NCI-H1436 treated with DMSO at 0.1 percent for 48 hours (cell line): ENCODE measurements around the gene SLC22A23.

Experiments used
- DNase-seq: peaks from one replicate; lab custom pipeline; 2025; lab: John Stamatoyannopoulos, UW

Gene SLC22A23

DNA sequence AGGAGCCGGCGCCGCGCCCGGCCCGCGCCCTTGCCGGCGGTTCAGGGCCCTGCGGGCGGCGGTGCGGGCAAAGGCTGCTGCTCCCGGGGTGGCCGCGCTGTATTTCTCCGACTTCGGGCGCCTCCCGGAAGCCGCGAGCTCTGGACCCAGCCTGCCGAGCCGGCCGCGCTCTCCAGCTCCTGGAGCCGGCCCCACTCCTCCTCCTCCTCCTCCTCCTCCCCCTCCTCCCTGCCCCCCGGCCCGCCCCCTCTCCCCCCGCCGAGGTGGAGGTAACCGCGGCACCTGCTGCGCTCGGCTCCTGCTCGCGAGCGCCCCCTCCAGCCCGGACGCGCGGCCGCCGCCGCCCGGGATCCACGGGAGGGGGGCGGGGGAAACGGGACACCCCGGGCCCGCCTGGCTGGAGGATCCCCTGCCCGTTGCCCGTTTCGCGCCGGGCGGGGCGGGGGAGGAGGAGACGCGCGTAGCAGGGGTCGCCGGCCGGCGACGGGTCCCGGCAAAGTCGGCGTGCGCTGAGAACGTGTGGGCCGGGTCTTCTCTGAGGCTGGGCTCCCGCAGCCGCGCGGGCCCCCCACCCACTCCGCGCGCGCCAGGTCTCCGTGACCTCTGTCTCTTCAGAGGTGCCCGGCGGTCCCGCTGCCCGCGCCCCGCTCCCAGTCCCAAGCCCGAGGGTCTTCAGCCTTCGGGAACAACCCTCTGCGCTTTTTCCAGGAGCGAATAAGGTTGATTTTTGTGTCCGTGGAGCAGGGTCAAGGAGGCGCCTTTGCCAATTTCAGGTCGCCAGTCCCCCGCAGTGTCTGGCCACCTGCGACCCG is at the start of gene SLC22A23:
SLC22A23 (minus strand) TSS at position 153 of the 812 bp plus-strand sequence. CDS start 491 bp downstream, outside the sequence.
- DNase-seq = no peak

DNA sequence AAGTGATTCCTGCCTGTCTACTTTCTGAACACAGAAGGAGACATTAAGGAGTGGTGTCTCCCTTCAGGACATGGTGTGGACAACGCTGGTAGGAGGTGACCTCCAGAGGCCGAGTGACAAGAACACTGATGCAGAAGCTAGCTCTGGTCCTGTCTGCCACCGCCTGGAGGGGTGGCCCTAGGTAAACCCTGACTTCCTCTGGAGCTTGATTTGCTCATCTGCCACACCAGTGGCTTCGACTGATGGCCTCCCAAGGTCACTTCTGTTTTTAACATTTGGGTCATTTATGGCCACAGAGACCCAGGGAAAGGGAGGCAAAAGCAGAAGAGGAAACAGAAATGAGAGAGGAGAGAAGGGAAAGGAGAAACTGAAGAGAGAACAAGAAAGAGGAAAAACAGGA is 49.4 kb upstream of the SLC22A23 start:
- no peak for DNase-seq

DNA sequence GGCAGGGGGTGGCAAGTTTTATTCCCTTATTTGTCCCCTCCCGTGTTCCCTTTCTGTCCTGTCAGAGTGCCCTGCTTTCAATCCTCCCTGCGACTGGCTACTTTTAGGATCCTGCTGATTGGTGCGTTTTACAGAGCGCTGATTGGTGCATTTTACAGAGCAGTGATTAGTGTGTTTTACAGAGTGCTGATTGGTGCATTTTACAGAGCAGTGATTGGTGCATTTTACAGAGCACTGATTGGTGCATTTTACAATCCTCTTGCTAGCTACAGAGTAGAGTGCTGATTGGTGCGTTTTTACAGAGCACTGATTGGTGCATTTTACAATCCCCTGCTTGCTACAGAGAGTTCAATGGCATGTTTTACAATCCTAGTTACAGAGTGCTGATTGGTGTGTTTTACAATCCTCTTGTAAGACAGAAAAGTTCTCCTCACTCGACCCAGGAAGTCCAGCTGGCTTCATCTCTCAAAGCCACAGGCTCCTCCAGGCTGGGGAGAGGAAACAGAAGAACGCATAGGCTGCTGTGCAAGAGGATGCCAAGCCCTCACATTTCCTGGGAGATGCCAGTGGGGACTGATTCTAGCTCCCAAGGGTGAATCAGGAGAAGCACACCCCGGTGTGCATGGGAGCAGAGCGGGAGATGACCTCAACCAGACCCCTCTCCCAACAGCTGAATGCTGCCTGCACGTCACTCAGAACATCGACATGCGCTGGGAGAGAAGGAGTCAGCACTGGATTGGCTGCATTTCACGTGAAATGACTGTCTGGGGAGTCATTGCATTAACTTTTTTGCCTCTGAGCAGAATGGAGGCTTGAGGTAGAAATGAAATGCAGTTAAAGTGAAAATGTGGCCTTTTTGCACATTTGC is 48.3 kb upstream of the SLC22A23 start:
- DNase-seq = no peak

GRCh38 chr6:3504354-3504753 is 47.5 kb upstream of the SLC22A23 start:
- no peak for DNase-seq

DNA sequence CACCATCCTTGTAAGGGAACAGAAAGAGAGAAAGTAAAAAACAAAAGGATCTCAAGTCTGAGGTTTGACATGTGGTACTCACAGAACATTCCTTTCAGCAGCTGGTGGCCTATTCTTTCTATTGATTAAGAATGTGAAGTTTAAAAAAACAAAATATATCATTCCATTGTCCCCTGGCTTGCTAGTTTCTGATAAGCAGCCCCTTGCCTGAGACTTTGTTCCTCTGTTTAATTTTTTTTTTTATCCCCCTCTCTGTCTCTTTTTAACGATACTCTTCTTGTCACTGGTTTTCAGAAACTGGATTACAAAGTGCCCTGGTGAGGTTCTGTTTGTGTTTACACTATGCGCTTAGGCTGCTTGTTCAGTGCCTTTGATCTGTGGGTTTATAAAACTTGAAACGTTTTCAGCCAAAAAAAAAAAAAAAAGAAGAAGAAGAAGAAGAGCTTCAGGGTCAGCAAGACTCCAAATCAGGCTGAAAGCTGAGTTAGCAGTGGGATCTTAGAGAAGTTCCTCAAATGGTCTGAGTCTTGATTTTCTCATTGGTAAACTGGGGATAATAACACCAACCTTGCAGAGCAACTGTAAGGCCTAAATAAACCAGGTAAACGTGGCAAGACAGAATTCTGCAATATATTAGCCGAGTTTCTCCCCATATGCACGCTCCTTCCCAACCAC is 45.1 kb upstream of the SLC22A23 start:
- no peak for DNase-seq

GRCh38 chr6:3500262-3501014 is 43.6 kb upstream of the SLC22A23 start:
- DNase-seq = no peak

DNA sequence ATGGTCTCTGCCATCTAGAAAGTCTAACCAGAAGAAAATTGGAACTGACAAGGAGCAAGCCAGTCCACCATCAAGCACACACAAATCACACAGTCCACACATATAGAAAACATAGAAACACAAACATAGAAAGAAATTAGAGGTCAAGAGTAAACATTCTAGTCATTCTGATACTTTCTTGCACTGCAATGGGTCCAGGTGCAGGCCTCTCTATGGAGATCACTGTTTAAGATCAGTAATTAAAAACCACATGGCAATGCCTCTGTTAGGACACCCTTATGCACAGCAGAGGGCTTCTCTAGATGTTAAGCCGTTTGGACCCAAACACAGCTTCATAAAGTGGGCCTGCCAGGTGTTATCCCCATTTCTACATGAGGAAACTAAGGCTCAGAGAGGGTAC is 42.8 kb upstream of the SLC22A23 start:
- no peak for DNase-seq

DNA sequence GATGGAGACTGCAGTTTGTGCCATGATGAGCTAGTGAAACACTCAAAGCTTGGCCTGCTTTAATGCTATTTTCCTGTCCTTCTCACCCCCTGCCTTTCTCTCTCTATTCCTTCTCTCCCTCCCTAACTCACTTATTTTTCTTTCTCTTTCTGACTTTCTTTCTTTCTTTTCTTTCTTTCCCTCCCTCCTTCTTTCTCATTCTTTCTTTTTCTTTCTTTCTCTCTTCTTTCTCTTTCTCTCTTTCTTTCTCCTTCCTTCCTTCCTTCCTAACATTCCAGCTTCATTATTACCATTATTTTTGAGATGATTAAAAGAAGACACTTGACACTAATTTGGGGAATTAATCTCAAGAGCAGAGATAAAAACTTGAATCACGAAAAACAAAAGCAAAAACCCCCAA is 39.5 kb upstream of the SLC22A23 start:
- no peak for DNase-seq

DNA sequence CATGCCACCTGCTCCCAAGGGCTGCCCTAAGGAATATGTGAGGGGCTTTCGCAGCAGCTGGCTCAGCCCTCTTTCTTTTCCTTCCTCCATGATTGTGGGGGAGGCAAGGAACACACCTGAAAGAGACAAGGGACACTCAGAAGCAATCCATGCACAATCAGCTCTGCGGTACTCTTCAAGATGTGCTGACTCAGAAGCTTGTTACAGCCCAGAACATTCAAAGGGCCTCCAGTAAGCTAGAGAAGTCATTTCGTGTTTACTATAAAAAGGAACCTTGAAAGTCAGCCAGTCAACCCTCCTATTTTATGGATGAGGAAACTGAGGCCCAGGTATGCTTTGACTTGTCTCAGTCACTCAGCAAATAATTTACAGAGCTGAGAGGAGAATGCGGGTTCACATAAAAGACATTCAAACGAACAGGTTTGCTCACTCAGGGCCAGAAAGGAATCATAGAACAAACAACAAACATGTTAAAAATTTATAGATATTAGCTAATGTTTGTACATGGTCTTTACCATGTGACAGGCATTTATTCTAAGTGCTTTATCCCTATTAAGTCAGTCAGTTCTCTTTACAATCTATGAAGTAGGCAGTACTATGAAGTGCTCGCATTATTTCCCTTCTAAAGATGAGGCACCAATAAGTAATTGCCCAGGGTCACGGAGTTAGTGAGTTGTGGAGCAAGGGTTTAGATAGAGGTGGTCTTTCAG is 37.7 kb upstream of the SLC22A23 start:
- DNase-seq = no peak

- no peak for DNase-seq
Observed at GRCh38 chr6:3490625-3490980, 33.8 kb upstream of the SLC22A23 start.

DNA sequence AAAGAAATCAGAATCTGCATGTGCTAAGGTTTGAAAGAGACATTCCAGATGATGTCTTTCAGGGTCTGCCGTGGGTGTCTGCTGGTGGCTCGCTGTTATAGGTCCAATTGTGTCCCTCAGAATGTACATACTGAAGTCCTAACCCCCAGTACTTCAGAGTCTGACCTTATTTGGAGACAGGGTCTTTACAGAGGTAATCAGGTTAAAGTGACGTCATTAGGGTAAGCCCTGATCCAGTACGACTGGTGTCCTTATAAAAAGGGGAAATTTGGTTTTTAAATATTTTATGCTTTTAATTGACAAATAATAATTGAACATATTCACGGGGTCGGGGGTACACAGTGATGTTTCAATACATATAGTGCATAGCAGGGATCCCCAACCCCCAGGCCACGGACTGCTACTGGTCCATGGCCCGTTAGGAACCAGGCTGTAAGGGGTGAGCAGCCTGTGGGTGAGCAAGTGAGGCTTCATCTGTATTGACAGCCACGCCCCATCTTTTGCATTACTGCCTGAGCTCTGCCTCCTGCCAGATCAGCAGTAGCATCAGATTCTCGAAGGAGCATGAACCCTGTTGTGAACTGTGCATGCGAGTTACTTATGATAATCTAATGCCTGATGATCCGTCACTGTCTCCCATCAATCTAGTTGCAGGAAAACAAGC is 33.2 kb upstream of the SLC22A23 start:
- DNase-seq = no peak

DNA sequence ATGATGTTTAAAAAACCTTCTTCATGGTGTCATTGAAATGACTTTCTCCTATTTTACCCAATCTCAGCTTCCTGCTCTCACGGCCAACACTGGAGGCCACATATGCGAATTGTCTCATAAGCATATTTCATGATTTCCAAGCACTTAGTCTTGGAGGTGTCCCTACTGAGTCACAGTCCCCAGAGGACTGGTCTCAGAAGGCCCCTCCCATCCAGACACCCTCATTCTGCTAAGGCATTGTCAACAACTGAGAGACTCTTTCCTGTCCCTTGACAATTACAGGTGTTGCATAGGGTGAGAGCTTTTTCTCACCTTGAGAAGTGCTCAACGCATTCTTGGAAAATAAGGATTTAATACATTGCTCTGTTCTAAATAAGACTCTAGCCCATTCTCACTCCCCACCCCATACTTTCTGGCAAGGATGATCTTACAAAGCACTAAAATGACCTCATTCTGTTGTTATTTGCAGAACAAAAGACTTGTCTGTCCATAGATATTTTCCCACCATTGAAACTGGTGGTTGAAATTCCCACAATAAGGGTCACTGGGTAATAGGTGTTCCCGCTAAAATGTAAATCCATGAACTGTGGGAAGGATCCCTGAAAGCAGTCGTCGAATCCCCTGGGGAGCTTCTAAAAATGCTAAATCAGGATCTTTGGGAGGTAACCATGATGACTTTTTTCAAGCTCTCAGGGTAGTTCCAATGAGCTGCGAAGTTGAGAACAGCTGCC is 32.3 kb upstream of the SLC22A23 start:
- no peak for DNase-seq

DNA sequence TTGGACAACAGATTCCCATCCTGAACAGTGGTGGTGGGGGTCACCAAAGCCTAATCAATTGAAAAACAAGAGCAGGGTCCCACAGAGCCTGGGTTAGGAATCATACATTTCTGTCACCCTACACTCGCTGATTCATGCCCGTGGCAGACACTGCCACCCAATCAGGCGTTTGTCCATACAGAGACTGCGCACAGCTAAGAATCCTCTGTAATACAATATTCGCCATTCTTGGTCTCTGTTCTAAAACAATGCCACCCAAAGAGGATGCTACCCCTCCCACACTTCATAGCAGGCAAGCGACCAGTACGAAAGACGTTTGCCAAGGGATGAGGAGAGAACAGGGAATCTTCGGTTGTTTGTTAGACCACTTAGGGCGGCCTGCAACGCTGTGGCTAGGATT is 28.1 kb upstream of the SLC22A23 start:
- no peak for DNase-seq

- no peak for DNase-seq
Observed at GRCh38 chr6:3484192-3484591, 27.3 kb upstream of the SLC22A23 start.

GRCh38 chr6:3483675-3484074 is 26.8 kb upstream of the SLC22A23 start:
- DNase-seq = no peak

GRCh38 chr6:3482869-3483268 is 26.0 kb upstream of the SLC22A23 start:
- DNase-seq = no peak

DNA sequence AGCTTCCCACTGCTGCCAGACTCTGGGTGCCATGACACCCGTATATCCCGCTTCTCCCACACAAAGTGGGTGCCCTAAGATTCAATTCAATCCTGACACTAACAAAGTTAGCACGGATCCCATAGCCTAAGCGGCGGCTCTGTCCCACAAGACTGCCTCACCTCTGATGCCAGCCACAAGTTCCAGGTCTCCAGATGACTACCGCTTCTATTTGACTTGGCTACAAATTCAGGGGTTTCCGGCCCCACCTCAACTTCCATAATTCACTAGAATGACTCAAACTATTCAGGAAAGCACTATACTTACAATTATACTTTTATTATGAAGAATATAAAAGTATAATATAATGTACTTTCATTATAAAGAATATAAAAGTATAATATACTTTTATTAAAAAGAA is 24.8 kb upstream of the SLC22A23 start:
- DNase-seq = no peak

GRCh38 chr6:3480009-3480408 is 23.2 kb upstream of the SLC22A23 start:
- DNase-seq = no peak

DNA sequence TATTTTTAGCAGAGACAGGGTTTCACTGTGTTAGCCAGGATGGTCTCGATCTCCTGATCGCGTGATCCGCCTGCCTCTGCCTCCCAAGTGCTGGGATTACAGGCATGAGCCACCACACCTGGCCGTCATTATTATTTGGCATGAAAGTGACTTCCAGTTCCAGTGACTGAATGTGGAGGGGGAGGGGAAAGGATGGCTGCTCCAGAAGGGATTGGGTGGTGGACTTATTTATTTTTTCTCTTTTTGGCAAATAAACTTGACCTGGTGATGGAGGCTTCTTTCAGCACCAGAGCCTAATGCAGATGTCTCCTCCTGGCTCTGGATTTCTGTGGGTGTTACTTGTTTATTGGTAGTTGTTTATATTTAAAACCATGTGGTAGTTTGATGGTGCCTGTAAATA is 16.9 kb upstream of the SLC22A23 start:
- DNase-seq = no peak

DNA sequence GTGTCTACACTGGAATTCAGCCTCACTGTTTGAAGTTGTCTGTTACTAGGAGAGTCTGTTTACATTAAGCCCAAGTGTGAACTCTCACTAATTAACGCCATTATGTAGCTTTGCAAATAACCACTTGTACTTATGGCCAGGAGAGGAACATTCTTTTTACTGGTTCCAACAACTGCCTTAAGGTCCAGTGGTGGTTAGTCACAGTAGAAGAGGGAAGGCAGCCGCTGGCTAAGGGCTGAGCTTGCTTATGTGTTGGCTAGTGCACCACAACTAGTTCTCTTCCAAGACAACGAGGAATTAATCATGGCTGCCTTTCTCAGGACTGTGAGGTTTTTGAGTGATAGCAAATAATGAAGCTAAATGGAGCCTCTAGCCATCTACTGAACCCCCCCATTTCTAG is 14.9 kb upstream of the SLC22A23 start:
- no peak for DNase-seq
